Neural cell (in vitro differentiated cells): Measurements from ENCODE around the gene SFI1. TPM values are rescaled to one million over a fixed set of nuclear protein-coding genes. Genes with fewer than 3 reads are reported as not detected.
A peak's percentile ranks its signal among the peaks of the same experiment; 100 is the strongest.

Experiments used
- H2AFZ ChIP-seq: fragments of 200-600, 300-800 bp; sonication (generic), shearing (Covaris generic); 2 replicates; pipeline ENCODE4 v1.6.0; 2014; ENCODE audit warnings: low read depth, mild to moderate bottlenecking, antibody characterized with exemption, low read length, moderate library complexity
- H3F3A ChIP-seq: fragments of 200-600 bp; shearing (Covaris generic); 2 replicates; pipeline ENCODE4 v1.6.1; 2016; ENCODE audit warnings: mild to moderate bottlenecking, moderate library complexity, mixed read lengths, antibody characterized with exemption, low read length; ENCODE audit not compliant: insufficient read depth, poor library complexity, severe bottlenecking
- H3K27ac ChIP-seq: fragments of 200-600, 300-800 bp; sonication (generic), shearing (Covaris generic); 2 replicates; pipeline ENCODE4 v1.5.1; 2014; ENCODE audit warnings: mild to moderate bottlenecking, low read length, moderate library complexity
- H3K27me3 ChIP-seq: fragments of 300-800, 200-600 bp; sonication (generic), shearing (Covaris generic); 2 replicates; pipeline ENCODE4 v1.6.0; 2014; ENCODE audit warnings: mild to moderate bottlenecking, low read depth, low read length, moderate library complexity; ENCODE audit not compliant: insufficient read depth
- H3K36me3 ChIP-seq: fragments of 300-800, 200-600 bp; sonication (generic), shearing (Covaris generic); 2 replicates; pipeline ENCODE4 v1.5.1; 2014; ENCODE audit warnings: mild to moderate bottlenecking, antibody characterized with exemption, low read length, moderate library complexity; ENCODE audit not compliant: insufficient read depth
- H3K4me2 ChIP-seq: fragments of 300-800, 200-600 bp; sonication (generic), shearing (Covaris generic); 2 replicates; pipeline ENCODE4 v1.6.0; 2014; ENCODE audit warnings: mild to moderate bottlenecking, low read length
- H3K4me3 ChIP-seq: fragments of 300-800, 200-600 bp; sonication (generic), shearing (Covaris generic); 2 replicates; pipeline ENCODE4 v1.5.1; 2014; ENCODE audit warnings: mild to moderate bottlenecking, low read length, moderate library complexity
- H3K79me2 ChIP-seq: fragments of 200-600 bp; shearing (Covaris generic); replicated peaks from 2 replicates; pipeline ENCODE4 v1.6.0; 2014; ENCODE audit warnings: mild to moderate bottlenecking, low read length, moderate library complexity; ENCODE audit not compliant: insufficient read depth
- H3K9ac ChIP-seq: fragments of 300-800, 200-600 bp; sonication (generic), shearing (Covaris generic); 2 replicates; pipeline ENCODE4 v1.6.1; 2016; ENCODE audit warnings: mild to moderate bottlenecking, low read length, mixed read lengths
- H3K9me2 ChIP-seq: fragments of 200-600 bp; shearing (Covaris generic); 2 replicates; pipeline ENCODE4 v1.6.1; 2016; ENCODE audit warnings: mild to moderate bottlenecking, low read length, mixed read lengths; ENCODE audit not compliant: insufficient read depth
- H3K9me3 ChIP-seq: fragments of 200-600, 300-800 bp; sonication (generic), shearing (Covaris generic); 2 replicates; pipeline ENCODE4 v1.6.1; 2016; ENCODE audit warnings: mild to moderate bottlenecking, mixed run types, low read length, moderate library complexity, mixed read lengths
- H4K20me1 ChIP-seq: fragments of 200-600 bp; shearing (Covaris generic); 2 replicates; pipeline ENCODE4 v1.6.1; 2016; ENCODE audit warnings: mild to moderate bottlenecking, mixed run types; ENCODE audit not compliant: insufficient read depth
- EP300 ChIP-seq: fragments of 450-650 bp; conservative IDR thresholded peaks from 2 replicates; pipeline ENCODE4 v1.6.1; 2014; ENCODE audit warnings: antibody characterized with exemption, mild to moderate bottlenecking, moderate library complexity; ENCODE audit not compliant: poor library complexity, severe bottlenecking
- EZH2 ChIP-seq: fragments of 200-600, 300-800 bp; shearing (Covaris generic), sonication (generic); IDR thresholded peaks from 2 replicates; pipeline ENCODE4 v1.6.1; 2014; ENCODE audit warnings: antibody characterized with exemption, low read length, borderline replicate concordance, mild to moderate bottlenecking; ENCODE audit not compliant: insufficient read depth, poor library complexity, severe bottlenecking
- MXI1 ChIP-seq: fragments of 450-650 bp; conservative IDR thresholded peaks from 2 replicates; pipeline ENCODE4 v1.6.1; 2014; ENCODE audit warnings: antibody characterized with exemption, mild to moderate bottlenecking; ENCODE audit not compliant: poor library complexity, severe bottlenecking
- POLR2AphosphoS5 ChIP-seq: IDR thresholded peaks from 2 replicates; pipeline ENCODE4 v1.6.1; 2012
- RAD21 ChIP-seq: fragments of 450-650 bp; conservative IDR thresholded peaks from 2 replicates; pipeline ENCODE4 v1.6.1; 2014; ENCODE audit warnings: antibody characterized with exemption, mild to moderate bottlenecking, moderate library complexity
- SMC3 ChIP-seq: fragments of 450-650 bp; conservative IDR thresholded peaks from 2 replicates; pipeline ENCODE4 v1.6.1; 2014; ENCODE audit warnings: antibody characterized with exemption, mild to moderate bottlenecking, moderate library complexity; ENCODE audit not compliant: poor library complexity
- TAF1 ChIP-seq: IDR thresholded peaks from 2 replicates; pipeline ENCODE4 v1.6.1; 2012; ENCODE audit warnings: low read depth
- polyA plus RNA-seq: library from polyadenylated mRNA; depleted of rRNA; stranded (reverse); fragments of >200 nt; gene quantifications from 2 replicates; pipeline ENCODE4 v1.2.3, GENCODE V29; 2014
- TF ChIP-seq, protein P1 (sequence below): fragments of 450-650 bp; IDR thresholded peaks from 2 replicates; pipeline ENCODE4 v1.5.1; 2014; ENCODE audit warnings: antibody characterized with exemption, mild to moderate bottlenecking, moderate library complexity; ENCODE audit not compliant: poor library complexity, severe bottlenecking
- TF ChIP-seq, protein P2 (sequence below): IDR thresholded peaks from 2 replicates; pipeline ENCODE4 v1.6.1; 2012; ENCODE audit warnings: borderline replicate concordance

Gene SFI1
- polyA plus RNA-seq, 1 donor from 2014 or later, result 19.9 TPM

DNA sequence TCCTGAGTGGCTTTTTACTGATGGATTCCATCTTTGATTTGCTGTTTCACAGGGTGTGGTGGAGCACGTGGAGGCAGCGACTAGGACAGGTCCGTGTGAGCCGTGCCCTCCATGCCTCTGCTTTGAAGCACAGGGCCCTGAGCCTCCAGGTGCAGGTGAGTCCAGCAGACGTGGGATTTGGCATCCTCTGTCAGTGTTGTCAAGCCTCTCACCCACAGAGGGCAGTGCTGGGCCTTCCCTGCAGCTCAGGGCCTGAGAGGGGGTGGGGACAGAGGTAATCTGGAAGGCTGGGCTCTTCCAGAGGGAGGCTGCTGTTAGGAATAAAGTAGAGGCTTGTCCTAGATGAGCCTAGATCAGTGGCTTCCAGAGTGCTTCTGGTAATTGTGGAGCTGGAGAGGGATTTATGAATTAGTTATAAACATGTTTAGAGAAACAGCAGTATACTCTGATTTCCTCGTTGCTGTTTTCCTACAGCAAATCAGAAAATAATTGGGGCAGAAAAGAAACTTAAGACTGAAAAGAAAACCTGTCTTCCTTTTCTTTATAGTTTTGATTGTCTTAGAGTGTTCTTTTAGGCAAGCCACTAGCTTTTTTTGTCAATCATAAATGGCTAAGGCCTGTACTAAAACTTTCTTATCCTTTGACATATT, 65.0 kb downstream of the SFI1 start:
- Histone ChIP-seq H4K20me1 (no peaks in the 10 kb centered on the region), H3K9ac (no peak overlapping the region), H2AFZ (no peak overlapping the region), H3K36me3 (no peaks in the 10 kb centered on the region), H3K4me3 (no peak overlapping the region), H3K27ac (no peak overlapping the region), H3K79me2 (no peaks in the 10 kb centered on the region), H3K27me3 (no peaks in the 10 kb centered on the region), H3K4me2 (no peak overlapping the region), H3K9me2 (no peaks in the 10 kb centered on the region), H3K9me3 (no peaks in the 10 kb centered on the region), H3F3A (no peaks in the 10 kb centered on the region)
- TF ChIP-seq, protein P1, sequence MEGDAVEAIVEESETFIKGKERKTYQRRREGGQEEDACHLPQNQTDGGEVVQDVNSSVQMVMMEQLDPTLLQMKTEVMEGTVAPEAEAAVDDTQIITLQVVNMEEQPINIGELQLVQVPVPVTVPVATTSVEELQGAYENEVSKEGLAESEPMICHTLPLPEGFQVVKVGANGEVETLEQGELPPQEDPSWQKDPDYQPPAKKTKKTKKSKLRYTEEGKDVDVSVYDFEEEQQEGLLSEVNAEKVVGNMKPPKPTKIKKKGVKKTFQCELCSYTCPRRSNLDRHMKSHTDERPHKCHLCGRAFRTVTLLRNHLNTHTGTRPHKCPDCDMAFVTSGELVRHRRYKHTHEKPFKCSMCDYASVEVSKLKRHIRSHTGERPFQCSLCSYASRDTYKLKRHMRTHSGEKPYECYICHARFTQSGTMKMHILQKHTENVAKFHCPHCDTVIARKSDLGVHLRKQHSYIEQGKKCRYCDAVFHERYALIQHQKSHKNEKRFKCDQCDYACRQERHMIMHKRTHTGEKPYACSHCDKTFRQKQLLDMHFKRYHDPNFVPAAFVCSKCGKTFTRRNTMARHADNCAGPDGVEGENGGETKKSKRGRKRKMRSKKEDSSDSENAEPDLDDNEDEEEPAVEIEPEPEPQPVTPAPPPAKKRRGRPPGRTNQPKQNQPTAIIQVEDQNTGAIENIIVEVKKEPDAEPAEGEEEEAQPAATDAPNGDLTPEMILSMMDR, result peak; percentile 67
- no peak for TF ChIP-seq EZH2
- TF ChIP-seq, protein P2, sequence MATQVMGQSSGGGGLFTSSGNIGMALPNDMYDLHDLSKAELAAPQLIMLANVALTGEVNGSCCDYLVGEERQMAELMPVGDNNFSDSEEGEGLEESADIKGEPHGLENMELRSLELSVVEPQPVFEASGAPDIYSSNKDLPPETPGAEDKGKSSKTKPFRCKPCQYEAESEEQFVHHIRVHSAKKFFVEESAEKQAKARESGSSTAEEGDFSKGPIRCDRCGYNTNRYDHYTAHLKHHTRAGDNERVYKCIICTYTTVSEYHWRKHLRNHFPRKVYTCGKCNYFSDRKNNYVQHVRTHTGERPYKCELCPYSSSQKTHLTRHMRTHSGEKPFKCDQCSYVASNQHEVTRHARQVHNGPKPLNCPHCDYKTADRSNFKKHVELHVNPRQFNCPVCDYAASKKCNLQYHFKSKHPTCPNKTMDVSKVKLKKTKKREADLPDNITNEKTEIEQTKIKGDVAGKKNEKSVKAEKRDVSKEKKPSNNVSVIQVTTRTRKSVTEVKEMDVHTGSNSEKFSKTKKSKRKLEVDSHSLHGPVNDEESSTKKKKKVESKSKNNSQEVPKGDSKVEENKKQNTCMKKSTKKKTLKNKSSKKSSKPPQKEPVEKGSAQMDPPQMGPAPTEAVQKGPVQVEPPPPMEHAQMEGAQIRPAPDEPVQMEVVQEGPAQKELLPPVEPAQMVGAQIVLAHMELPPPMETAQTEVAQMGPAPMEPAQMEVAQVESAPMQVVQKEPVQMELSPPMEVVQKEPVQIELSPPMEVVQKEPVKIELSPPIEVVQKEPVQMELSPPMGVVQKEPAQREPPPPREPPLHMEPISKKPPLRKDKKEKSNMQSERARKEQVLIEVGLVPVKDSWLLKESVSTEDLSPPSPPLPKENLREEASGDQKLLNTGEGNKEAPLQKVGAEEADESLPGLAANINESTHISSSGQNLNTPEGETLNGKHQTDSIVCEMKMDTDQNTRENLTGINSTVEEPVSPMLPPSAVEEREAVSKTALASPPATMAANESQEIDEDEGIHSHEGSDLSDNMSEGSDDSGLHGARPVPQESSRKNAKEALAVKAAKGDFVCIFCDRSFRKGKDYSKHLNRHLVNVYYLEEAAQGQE, result no peak
- TF ChIP-seq MXI1, result no peak
- TF ChIP-seq POLR2AphosphoS5, result no peak
- TF ChIP-seq SMC3, result peak; percentile 66
- TF ChIP-seq RAD21, result peak; percentile 62
- no peak for TF ChIP-seq EP300
- no peak for TF ChIP-seq TAF1

DNA sequence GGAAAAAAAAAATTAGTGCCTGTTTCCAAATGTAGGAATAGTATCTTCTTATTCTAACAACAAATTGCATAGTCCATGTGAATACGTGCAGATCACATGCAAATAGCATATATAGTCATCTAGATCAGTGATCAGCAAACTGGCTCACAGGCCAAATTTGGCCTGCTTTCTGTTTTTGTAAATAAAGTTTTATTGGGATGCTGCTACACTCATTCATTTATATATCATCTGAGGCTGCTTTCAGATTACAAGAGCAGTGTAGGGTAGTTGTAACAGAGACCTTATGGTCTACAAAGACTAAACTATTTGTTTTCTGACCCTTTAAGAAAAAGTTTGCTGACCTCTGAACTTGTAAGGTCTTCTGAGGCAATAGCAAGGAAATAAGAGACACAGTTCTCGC, 65.6 kb downstream of the SFI1 start:
- H3K27me3 ChIP-seq, result no peaks in the 10 kb centered on the region
- H3K79me2 ChIP-seq, result no peaks in the 10 kb centered on the region
- H3F3A ChIP-seq, result no peaks in the 10 kb centered on the region
- no peak overlapping the region for H3K4me2 ChIP-seq
- no peak overlapping the region for H2AFZ ChIP-seq
- H3K9me3 ChIP-seq, result no peaks in the 10 kb centered on the region
- H3K9me2 ChIP-seq, result no peaks in the 10 kb centered on the region
- no peaks in the 10 kb centered on the region for H4K20me1 ChIP-seq
- H3K27ac ChIP-seq, result no peak overlapping the region
- no peak overlapping the region for H3K4me3 ChIP-seq
- no peak for TF ChIP-seq EZH2
- TF ChIP-seq RAD21, result no peak
- TF ChIP-seq, protein P1, result no peak
- no peak for TF ChIP-seq SMC3
- TF ChIP-seq, protein P2, result no peak
- TF ChIP-seq MXI1, result no peak
- TF ChIP-seq POLR2AphosphoS5, result no peak
- no peak for TF ChIP-seq TAF1
- no peak for TF ChIP-seq EP300
- H3K9ac ChIP-seq, result no peak overlapping the region
- H3K36me3 ChIP-seq, result no peaks in the 10 kb centered on the region
